GM12891 (cell line): ENCODE data around the gene FZR1.

Experiments
- DNase-seq: peaks from one replicate; pipeline ENCODE4 v3.0.0; 2011; ENCODE audit warnings: low spot score; ENCODE audit not compliant: insufficient read length
- FAIRE-seq: peaks from 2 replicates; lab custom pipeline; 2011; peaks lifted over from hg19 to GRCh38; lab: Jason Lieb, UNC
- PAX5 ChIP-seq: IDR thresholded peaks from 2 replicates; pipeline ENCODE4 v1.6.1; 2011; ENCODE audit warnings: low read length, moderate library complexity, mild to moderate bottlenecking; ENCODE audit not compliant: insufficient read depth, severe bottlenecking
- POLR2A ChIP-seq: IDR thresholded peaks from 2 replicates; pipeline ENCODE4 v1.6.1; 2011; ENCODE audit warnings: low read depth, low read length, control low read depth
- POLR2AphosphoS5 ChIP-seq: IDR thresholded peaks from 2 replicates; pipeline ENCODE4 v1.6.1; 2011; ENCODE audit warnings: low read depth, low read length, control low read depth
- POU2F2 ChIP-seq: IDR thresholded peaks from 2 replicates; pipeline ENCODE4 v1.6.1; 2011; ENCODE audit warnings: low read depth, mild to moderate bottlenecking, control low read depth, low read length, moderate library complexity
- SPI1 ChIP-seq: IDR thresholded peaks from 2 replicates; pipeline ENCODE4 v1.6.1; 2011; ENCODE audit warnings: low read depth, low read length, control low read depth
- TAF1 ChIP-seq: IDR thresholded peaks from 2 replicates; pipeline ENCODE4 v1.6.1; 2011; ENCODE audit warnings: low read depth, low read length, control low read depth

FZR1 gene

GRCh38 chr19:3480383-3481091 lies 25.6 kb upstream of the FZR1 start, which contains the start of gene SMIM24:
SMIM24 (minus strand) TSS chr19:3480525; CDS start chr19:3480463, 62 bp downstream.
- FAIRE-seq (no peak), DNase-seq (no peak)
- TF ChIP-seq POLR2A (no peak), POLR2AphosphoS5 (no peak), POU2F2 (no peak), SPI1 (no peak), PAX5 (no peak), TAF1 (no peak)

GRCh38 chr19:3481241-3482090 lies 24.6 kb upstream of the FZR1 start:
- DNase-seq (no peak), FAIRE-seq (no peak)
- TF ChIP-seq POLR2A (no peak), TAF1 (no peak), POLR2AphosphoS5 (no peak), PAX5 (no peak), POU2F2 (no peak), SPI1 (no peak)

GRCh38 chr19:3482507-3483225 lies 23.4 kb upstream of the FZR1 start:
- TF ChIP-seq SPI1 (no peak), TAF1 (no peak), POU2F2 (no peak), PAX5 (no peak), POLR2AphosphoS5 (no peak), POLR2A (no peak)
- DNase-seq (no peak), FAIRE-seq (no peak)

GRCh38 chr19:3483226-3483628 lies 22.9 kb upstream of the FZR1 start, which contains the start of gene SMIM44:
SMIM44 (minus strand) TSS chr19:3483441; CDS start chr19:3483403, 38 bp downstream.
- TF ChIP-seq SPI1 (no peak), TAF1 (no peak), POU2F2 (no peak), PAX5 (no peak), POLR2AphosphoS5 (no peak), POLR2A (no peak)
- DNase-seq (no peak), FAIRE-seq (no peak)

GRCh38 chr19:3491396-3492119 lies 14.6 kb upstream of the FZR1 start:
- TF ChIP-seq POLR2AphosphoS5 (no peak), POU2F2 (no peak), POLR2A (no peak), PAX5 (no peak), TAF1 (no peak), SPI1 (no peak)
- FAIRE-seq, result no peak
- DNase-seq, result no peak

- FAIRE-seq (no peak), DNase-seq (no peak)
- TF ChIP-seq TAF1, result no peak
- no peak for TF ChIP-seq POLR2AphosphoS5
- no peak for TF ChIP-seq POU2F2
- no peak for TF ChIP-seq PAX5
- no peak for TF ChIP-seq POLR2A
- TF ChIP-seq SPI1, result no peak
These were observed 13.8 kb upstream of the FZR1 start for GRCh38 chr19:3492131-3492839.

- no peak for TF ChIP-seq TAF1
- TF ChIP-seq POLR2AphosphoS5, result no peak
- TF ChIP-seq PAX5, result no peak
- no peak for TF ChIP-seq POU2F2
- no peak for TF ChIP-seq SPI1
- no peak for TF ChIP-seq POLR2A
- FAIRE-seq (no peak), DNase-seq (no peak)
These were observed 13.2 kb upstream of the FZR1 start for GRCh38 chr19:3492919-3493318.

GRCh38 chr19:3493651-3494050 lies 12.5 kb upstream of the FZR1 start:
- DNase-seq, result no peak
- no peak for TF ChIP-seq POU2F2
- TF ChIP-seq TAF1, result no peak
- TF ChIP-seq SPI1, result no peak
- TF ChIP-seq PAX5, result no peak
- TF ChIP-seq POLR2A, result no peak
- TF ChIP-seq POLR2AphosphoS5, result no peak
- FAIRE-seq, result no peak
